Measurements from ENCODE around the gene FAM53C. TPM values are rescaled to one million over a fixed set of nuclear protein-coding genes. Genes with fewer than 3 reads are reported as not detected.
A peak's percentile ranks its signal among the peaks of the same experiment; 100 is the strongest.

FAM53C gene
- total RNA-seq, 1 donor from 2014 or later: 25.7 TPM

- DNase-seq (ENCODE audit: low spot score): no peak
These were observed 12.5 kb downstream of the FAM53C start for GRCh38 chr5:138350563-138350890.

- no peak for DNase-seq (ENCODE audit: low spot score)
These were observed 13.0 kb downstream of the FAM53C start for GRCh38 chr5:138351056-138351455.

GRCh38 chr5:138351517-138351916 is 13.5 kb downstream of the FAM53C start:
- DNase-seq (ENCODE audit: low spot score): no peak

- DNase-seq (ENCODE audit: low spot score): peak; percentile 97
These were observed 14.1 kb downstream of the FAM53C start, which contains the start of gene KDM3B for GRCh38 chr5:138352071-138352721. Gene KDM3B (plus strand): TSS chr5:138352685. CDS start chr5:138352796, 111 bp downstream.

GRCh38 chr5:138352722-138353559 is 14.9 kb downstream of the FAM53C start:
- peak; percentile 92 for DNase-seq (ENCODE audit: low spot score)

DNA sequence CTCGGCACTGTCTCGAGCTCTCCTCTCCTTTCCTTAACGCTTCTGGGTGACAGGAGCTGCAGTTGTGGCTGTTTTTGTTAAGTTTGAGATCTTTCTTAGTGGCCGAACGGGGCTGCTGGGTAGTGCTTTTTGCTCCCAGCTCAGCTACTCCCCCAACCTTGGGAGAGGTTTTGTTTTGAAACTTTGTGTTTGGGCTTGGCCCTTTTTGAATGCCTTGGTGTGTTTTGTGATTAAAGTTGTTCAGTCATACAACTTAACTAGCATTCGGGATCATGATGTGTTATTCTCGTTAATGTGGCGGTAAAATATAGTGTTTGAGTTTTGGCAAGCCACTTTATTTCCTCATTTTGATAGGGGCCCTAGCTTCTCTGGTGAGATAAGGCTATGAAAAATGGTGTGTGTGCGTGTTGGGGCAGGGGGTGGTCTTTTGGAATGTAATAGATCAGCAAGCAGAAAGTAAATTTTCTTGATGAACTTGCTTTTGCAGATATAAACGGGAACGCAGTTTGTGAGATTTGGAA is 15.6 kb downstream of the FAM53C start:
- DNase-seq (ENCODE audit: low spot score): no peak

DNA sequence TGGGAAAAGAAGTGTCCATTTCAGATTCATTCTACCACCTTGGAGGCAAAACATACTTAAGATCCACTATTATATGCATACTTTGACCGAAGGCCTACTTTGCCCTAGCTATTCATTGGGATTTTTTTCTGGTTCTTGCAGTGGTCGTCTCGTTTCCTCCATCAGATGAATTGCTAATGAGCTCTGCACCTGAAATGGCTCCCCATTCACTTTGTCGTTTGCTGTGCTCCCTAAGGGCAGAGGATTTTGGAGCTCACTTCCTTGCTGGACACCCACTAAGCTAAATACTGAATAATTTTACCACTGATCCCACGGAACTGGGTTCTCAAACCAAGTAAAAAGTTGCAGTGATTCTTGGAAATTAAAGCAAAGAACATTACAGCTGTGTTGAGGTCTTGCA is 16.3 kb downstream of the FAM53C start:
- DNase-seq (ENCODE audit: low spot score): no peak

GRCh38 chr5:138354926-138355378 is 16.9 kb downstream of the FAM53C start:
- DNase-seq (ENCODE audit: low spot score): no peak

DNA sequence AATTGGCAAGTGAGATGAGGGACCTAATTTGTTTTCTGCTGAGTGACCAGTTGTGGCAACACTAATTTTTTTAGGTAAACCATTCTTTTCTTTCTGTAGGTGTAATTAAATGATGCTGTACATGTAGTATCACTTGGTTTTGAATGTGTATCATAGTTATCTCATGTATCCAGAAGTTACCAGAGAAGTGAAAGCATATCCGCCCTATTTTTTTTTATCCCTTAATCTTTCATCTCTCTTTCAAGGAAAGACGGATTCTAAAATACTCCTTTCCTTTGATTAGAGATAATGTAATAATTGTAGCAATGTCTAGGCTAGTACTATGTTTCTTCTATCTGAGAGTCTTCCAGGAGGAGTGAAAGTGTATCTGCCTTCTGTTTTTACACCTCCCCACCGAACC is 21.6 kb downstream of the FAM53C start:
- DNase-seq (ENCODE audit: low spot score): no peak

- DNase-seq (ENCODE audit: low spot score): no peak
These were observed 22.9 kb downstream of the FAM53C start for GRCh38 chr5:138360941-138361452.

GRCh38 chr5:138364576-138364975 is 26.5 kb downstream of the FAM53C start:
- no peak for DNase-seq (ENCODE audit: low spot score)

GRCh38 chr5:138366632-138367382 is 28.7 kb downstream of the FAM53C start:
- no peak for DNase-seq (ENCODE audit: low spot score)

DNA sequence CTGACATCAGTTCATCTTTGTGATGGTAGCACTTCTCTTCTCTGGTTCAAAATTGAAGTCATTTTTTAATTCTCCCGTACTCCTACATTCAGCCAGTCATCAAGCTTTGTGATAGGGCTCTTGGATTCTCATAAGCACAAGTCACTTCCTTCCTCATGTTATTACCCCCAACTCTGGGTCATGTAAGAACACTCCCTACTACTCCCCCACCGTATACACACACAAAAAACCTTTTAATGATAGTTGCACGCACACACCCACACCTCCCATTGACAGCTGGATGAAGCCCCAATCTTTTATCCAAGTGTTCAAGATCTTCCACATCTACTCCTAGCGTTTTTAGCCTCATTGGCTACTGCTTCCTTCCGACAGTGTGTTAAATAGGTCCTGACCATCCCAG is 31.2 kb downstream of the FAM53C start:
- DNase-seq (ENCODE audit: low spot score): no peak

DNA sequence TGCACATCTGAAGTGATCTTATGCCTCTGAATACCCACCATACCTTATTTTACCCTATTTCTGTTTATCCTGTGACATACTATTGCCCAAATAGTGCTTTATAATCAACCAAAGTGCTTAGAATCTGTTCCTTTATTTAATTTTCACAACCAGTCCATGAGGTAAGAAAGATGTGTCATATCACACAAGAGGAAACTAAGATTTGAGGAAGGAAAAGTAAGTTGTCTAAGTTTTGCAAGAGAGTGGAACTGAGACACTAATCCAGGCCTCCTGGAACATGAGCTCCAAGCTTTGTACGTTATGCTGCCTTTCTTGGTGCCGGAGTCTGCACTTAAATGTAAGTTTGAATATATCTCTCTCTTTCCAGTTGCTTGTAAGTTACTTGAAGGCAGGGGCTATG is 31.6 kb downstream of the FAM53C start:
- no peak for DNase-seq (ENCODE audit: low spot score)

- DNase-seq (ENCODE audit: low spot score): no peak
These were observed 32.5 kb downstream of the FAM53C start for GRCh38 chr5:138370537-138370936.

DNA sequence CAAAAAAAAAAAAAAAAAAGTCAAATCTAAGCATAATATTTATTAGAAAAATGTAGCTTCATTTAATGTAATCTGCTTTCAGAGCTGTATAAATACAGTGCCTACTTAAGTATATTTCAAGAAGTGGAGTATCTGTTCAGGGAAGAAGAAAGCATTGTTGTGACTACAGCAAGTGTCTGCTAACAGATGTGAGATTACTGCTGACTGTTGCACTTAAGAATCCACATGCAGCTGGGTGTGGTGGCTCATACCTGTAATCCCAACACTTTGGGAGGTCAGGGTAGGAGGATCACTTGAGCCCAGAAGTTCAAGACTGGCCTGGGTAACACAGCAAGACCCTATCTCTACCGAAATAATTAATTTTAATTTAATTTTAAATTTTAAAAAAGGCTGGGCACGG is 33.4 kb downstream of the FAM53C start:
- DNase-seq (ENCODE audit: low spot score): no peak

- DNase-seq (ENCODE audit: low spot score): no peak
These were observed 34.2 kb downstream of the FAM53C start for GRCh38 chr5:138372225-138372624.

- no peak for DNase-seq (ENCODE audit: low spot score)
These were observed 34.6 kb downstream of the FAM53C start for GRCh38 chr5:138372653-138373052.

DNA sequence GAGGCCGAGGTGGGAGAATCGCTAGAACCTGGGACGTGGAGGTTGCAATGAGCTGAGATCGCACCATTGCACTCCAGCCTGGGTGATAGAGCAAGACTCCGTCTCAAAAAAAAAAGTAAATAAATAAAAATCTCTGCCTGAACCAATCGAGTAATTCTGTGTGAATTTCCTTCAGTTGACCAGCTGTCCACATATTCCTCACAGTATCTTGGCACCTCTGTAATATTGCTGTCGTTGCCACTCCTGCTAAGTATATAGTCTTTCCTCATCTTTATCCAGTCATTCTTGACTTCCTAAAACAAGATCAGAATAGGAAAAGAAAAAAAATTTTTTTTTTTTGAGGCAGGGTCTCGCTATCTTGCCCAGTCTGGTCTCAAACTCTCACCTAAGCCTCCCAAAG is 44.3 kb downstream of the FAM53C start:
- no peak for DNase-seq (ENCODE audit: low spot score)

DNA sequence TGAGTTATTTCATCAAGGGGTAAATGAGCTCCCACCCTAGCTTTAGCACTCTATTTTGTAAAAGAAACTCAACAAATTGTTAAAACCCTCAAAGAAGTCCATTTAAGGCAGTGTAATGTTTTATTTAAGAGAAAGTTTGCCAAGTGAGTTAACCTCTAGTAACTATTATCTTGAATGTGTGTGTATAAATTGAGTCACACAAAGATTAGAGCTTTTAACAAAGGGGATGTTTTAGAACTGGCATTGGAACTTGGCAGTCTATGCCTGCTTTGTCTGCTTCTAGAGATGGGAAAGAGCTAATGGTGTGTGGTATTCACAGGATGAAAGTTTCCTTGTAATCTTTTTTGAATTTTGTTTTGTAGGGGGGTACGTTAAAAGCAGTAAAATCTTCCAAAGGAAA is 47.6 kb downstream of the FAM53C start:
- no peak for DNase-seq (ENCODE audit: low spot score)

DNA sequence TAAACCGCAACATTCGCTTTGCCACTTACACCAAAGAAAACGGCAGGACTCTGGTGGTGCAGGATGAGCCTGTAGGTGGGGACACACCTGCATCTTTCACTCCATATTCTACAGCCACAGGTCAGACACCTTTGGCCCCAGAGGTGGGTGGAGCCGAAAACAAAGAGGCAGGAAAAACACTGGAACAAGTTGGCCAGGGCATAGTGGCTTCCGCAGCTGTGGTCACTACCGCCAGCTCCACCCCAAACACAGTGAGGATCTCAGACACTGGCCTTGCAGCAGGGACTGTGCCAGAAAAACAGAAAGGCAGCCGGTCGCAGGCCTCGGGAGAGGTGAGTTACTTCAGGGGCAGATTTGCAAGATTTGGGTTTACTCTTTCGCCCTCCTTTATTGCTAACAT is 48.2 kb downstream of the FAM53C start:
- no peak for DNase-seq (ENCODE audit: low spot score)

GRCh38 chr5:138389332-138389731 is 51.3 kb downstream of the FAM53C start:
- no peak for DNase-seq (ENCODE audit: low spot score)
